ENCODE measurements around the gene GMNC.

GMNC gene

GRCh38 chr3:190847436-190847835 lies 15.1 kb downstream of the GMNC start:
- DNase-seq: no peak

GRCh38 chr3:190840146-190840545 lies 22.3 kb downstream of the GMNC start:
- no peak for DNase-seq

- DNase-seq: no peak
Observed at GRCh38 chr3:190831225-190831624, 31.3 kb downstream of the GMNC start.

GRCh38 chr3:190830031-190830430 lies 32.5 kb downstream of the GMNC start:
- DNase-seq: no peak

GRCh38 chr3:190826018-190826417 lies 36.5 kb downstream of the GMNC start:
- DNase-seq: no peak

GRCh38 chr3:190825386-190826016 lies 37.0 kb downstream of the GMNC start:
- DNase-seq: no peak

- no peak for DNase-seq
Observed at GRCh38 chr3:190811775-190812480, 50.6 kb downstream of the GMNC start.

- no peak for DNase-seq
Observed at GRCh38 chr3:190810957-190811356, 51.5 kb downstream of the GMNC start.

- no peak for DNase-seq
Observed at GRCh38 chr3:190809351-190809750, 53.1 kb downstream of the GMNC start.

GRCh38 chr3:190807719-190808375 lies 54.6 kb downstream of the GMNC start:
- DNase-seq: no peak

Measured in activated T-cell treated with anti-CD3 and anti-CD28 coated beads, Interleukin-2, amount 50 U/mL, for 48 hours (primary cell).